Endothelial cell of umbilical vein (primary cell): ENCODE measurements around the gene SUMO2. TPM values are rescaled to one million over a fixed set of nuclear protein-coding genes. Genes with fewer than 3 reads are reported as not detected.

ENCODE experiments used
- BruUV-seq: library from RNA; stranded (reverse); fragments of 400-500 nt; replicated peaks from 2 replicates; lab custom pipeline; 2021; lab: Mats Ljungman, UMichigan
- CTCF ChIA-PET: fragments of 300-600, 350-600 bp; sonication (Branson Sonifier 250); formaldehyde crosslinking; loops from one replicate; lab custom pipeline; 2021; ENCODE audit warnings: antibody characterized with exemption, inconsistent platforms; lab: Charles Lee
- POLR2A ChIA-PET: fragments of 300-600, 350-600 bp; sonication (Branson Sonifier 250); formaldehyde crosslinking; loops from one replicate; lab custom pipeline; 2021; ENCODE audit warnings: antibody characterized with exemption, inconsistent platforms; lab: Charles Lee
- DNase-seq: peaks from one replicate; pipeline ENCODE4 v3.0.0-alpha.2; 2011; ENCODE audit warnings: low read depth, low spot score
- FAIRE-seq: peaks from 2 replicates; lab custom pipeline; 2011; peaks lifted over from hg19 to GRCh38; lab: Jason Lieb, UNC
- H2AFZ ChIP-seq: 2 replicates; pipeline ENCODE4 v1.6.0; 2012; ENCODE audit warnings: low read depth, low read length, control low read depth, inconsistent platforms
- H3K27ac ChIP-seq: 2 replicates; pipeline ENCODE4 v1.5.1; 2011; ENCODE audit warnings: low read depth, mild to moderate bottlenecking, control low read depth, low read length, moderate library complexity; ENCODE audit not compliant: insufficient read depth
- H3K27me3 ChIP-seq, 2 experiments: 2 replicates each; pipeline versions ENCODE4 v1.6.0 to v1.6.1; 2011; ENCODE audit warnings: low read length in 2 of 2, mixed read lengths in 1 of 2; ENCODE audit not compliant: control insufficient read depth in 2 of 2, insufficient read depth in 2 of 2
- H3K36me3 ChIP-seq, 2 experiments: 2 replicates in 1 of 2; 3 replicates in 1 of 2; pipeline ENCODE4 v1.5.1; 2011; ENCODE audit warnings: low read length in 2 of 2, mild to moderate bottlenecking in 1 of 2, moderate library complexity in 1 of 2; ENCODE audit not compliant: control insufficient read depth in 2 of 2, insufficient read depth in 2 of 2; ENCODE audit errors: extremely low read depth in 1 of 2
- H3K4me1 ChIP-seq: 3 replicates; pipeline ENCODE4 v1.5.1; 2011; ENCODE audit warnings: mild to moderate bottlenecking, low read length; ENCODE audit not compliant: control insufficient read depth, insufficient read depth; ENCODE audit errors: extremely low read depth
- H3K4me2 ChIP-seq: 2 replicates; pipeline ENCODE4 v1.6.1; 2011; ENCODE audit warnings: low read length, control low read depth, mixed read lengths; ENCODE audit not compliant: insufficient read depth
- H3K4me3 ChIP-seq, 3 experiments: fragments of 200-600 bp in 1 of 3; sonication (generic), shearing (Covaris generic) in 1 of 3; replicated peaks in 1 of 3; 2 replicates each; pipeline ENCODE4 v1.5.1; 2011 to 2016; ENCODE audit warnings: control low read depth in 3 of 3, low read length in 3 of 3, mild to moderate bottlenecking in 2 of 3, inconsistent platforms in 1 of 3, low read depth in 1 of 3, moderate library complexity in 1 of 3; ENCODE audit not compliant: insufficient read depth in 1 of 3
- H3K79me2 ChIP-seq: 2 replicates; pipeline ENCODE4 v1.6.0; 2012; ENCODE audit warnings: low read length, inconsistent platforms; ENCODE audit not compliant: control insufficient read depth, insufficient read depth
- H3K9ac ChIP-seq: replicated peaks from 2 replicates; pipeline ENCODE3; 2011; ENCODE audit warnings: low read length, control low read depth; ENCODE audit not compliant: insufficient read depth; ENCODE audit errors: extremely low read depth
- H3K9me1 ChIP-seq: replicated peaks from 3 replicates; pipeline ENCODE4 v1.6.0; 2011; ENCODE audit warnings: mild to moderate bottlenecking, low read length; ENCODE audit not compliant: control insufficient read depth, insufficient read depth; ENCODE audit errors: extremely low read depth
- H3K9me3 ChIP-seq: replicated peaks from 2 replicates; pipeline ENCODE4 v1.5.1; 2012; ENCODE audit warnings: low read length, inconsistent platforms; ENCODE audit not compliant: control insufficient read depth, insufficient read depth
- H4K20me1 ChIP-seq: replicated peaks from 2 replicates; pipeline ENCODE3; 2011; ENCODE audit warnings: mild to moderate bottlenecking, low read length; ENCODE audit not compliant: control insufficient read depth, insufficient read depth; ENCODE audit errors: extremely low read depth
- CTCF ChIP-seq, 2 donors: IDR thresholded peaks; 1 replicate in 1 of 2; 2 replicates in 1 of 2; pipeline ENCODE4 v1.5.1; 2011; ENCODE audit warnings: low read length in 2 of 2, mild to moderate bottlenecking in 2 of 2, moderate library complexity in 2 of 2, control low read depth in 1 of 2, inconsistent platforms in 1 of 2, low read depth in 1 of 2; ENCODE audit not compliant: insufficient read depth in 1 of 2; ENCODE audit errors: extremely low read depth in 1 of 2
- EZH2 ChIP-seq: IDR thresholded peaks from 2 replicates; pipeline ENCODE4 v1.6.1; 2012; ENCODE audit warnings: borderline replicate concordance, low read depth, mild to moderate bottlenecking, moderate library complexity, low read length, inconsistent platforms; ENCODE audit not compliant: severe bottlenecking
- FOS ChIP-seq: IDR thresholded peaks from 2 replicates; pipeline ENCODE4 v1.6.1; 2011; ENCODE audit warnings: mild to moderate bottlenecking, low read length, moderate library complexity, borderline replicate concordance; ENCODE audit not compliant: insufficient read depth
- GATA2 ChIP-seq: IDR thresholded peaks from 2 replicates; pipeline ENCODE4 v1.7.0; 2011; ENCODE audit warnings: low read depth, mild to moderate bottlenecking, moderate library complexity, mixed read lengths, low read length; ENCODE audit not compliant: insufficient read length, insufficient read depth
- JUN ChIP-seq: IDR thresholded peaks from 2 replicates; pipeline ENCODE4 v1.6.1; 2011; ENCODE audit warnings: borderline replicate concordance, low read depth; ENCODE audit not compliant: insufficient read length, insufficient read depth
- MAX ChIP-seq: IDR thresholded peaks from 2 replicates; pipeline ENCODE4 v1.6.1; 2011; ENCODE audit not compliant: insufficient read depth, insufficient read length
- MYC ChIP-seq: IDR thresholded peaks from one replicate; pipeline ENCODE4 v1.6.1; 2011; ENCODE audit warnings: mild to moderate bottlenecking, low read depth, low read length
- POLR2A ChIP-seq: IDR thresholded peaks from 2 replicates; pipeline ENCODE4 v1.6.1; 2012; ENCODE audit warnings: low read depth, mild to moderate bottlenecking, control low read depth, low read length
- POLR2AphosphoS5 ChIP-seq: IDR thresholded peaks from 2 replicates; pipeline ENCODE4 v1.6.1; 2012; ENCODE audit warnings: low read depth, mild to moderate bottlenecking, control low read depth, low read length, moderate library complexity; ENCODE audit not compliant: insufficient read depth
- dilution Hi-C: fragments of 300-500 bp; cut with MboI; formaldehyde crosslinking; loops from one replicate; pipeline ENCODE4 v1.15.0; 2019; ENCODE audit warnings: low sequenced_read_pairs; ENCODE audit not compliant: extremely low pct_ligation_motif_present
- intact Hi-C: fragments of 100-400 bp; cut with micrococcal nuclease; formaldehyde crosslinking; loops from one replicate; pipeline ENCODE4 v1.10.0; 2022
- polyA plus RNA-seq, 4 experiments: library from polyadenylated mRNA; depleted of rRNA in 3 of 4; stranded (reverse) in 3 of 4; unstranded in 1 of 4; fragments of >200 nt; gene quantifications; 2 replicates each; pipeline versions ENCODE4 v1.2.1 to v1.2.3, GENCODE V29; 2011 to 2012; ENCODE audit warnings: missing spikeins in 1 of 4
- total RNA-seq: library from RNA; stranded (reverse); gene quantifications from 2 replicates; pipeline ENCODE4 v1.2.3, GENCODE V29; 2021

The SUMO2 gene
- total and polyA plus RNA-seq, 2 donors (not counting 3 experiments of a cell fraction or from before 2014, with no cell fraction given), result 75.6 to 437 TPM

GRCh38 chr17:75126954-75127353, 55.8 kb downstream of the SUMO2 start:
- POLR2A ChIA-PET, result no interaction called here
- intact Hi-C loops (no loop called here), dilution Hi-C loops (no loop called here)
- Histone ChIP-seq H3K79me2 (peaks cover 5% of the 10 kb centered on the region), H3K27me3 (no peaks in the 10 kb centered on the region), H3K9ac (no peak overlapping the region), H3K9me3 (no peaks in the 10 kb centered on the region), H3K4me2 (no peak overlapping the region), H3K4me3 (no peak overlapping the region), H3K36me3 (peaks cover 2 to 8% of the 10 kb centered on the region in 2 experiments), H3K9me1 (no peaks in the 10 kb centered on the region), H3K4me1 (peaks cover 26% of the 10 kb centered on the region), H2AFZ (no peak overlapping the region), H4K20me1 (no peaks in the 10 kb centered on the region), H3K27ac (no peak overlapping the region)
- FAIRE-seq (no peak), DNase-seq (no peak)
- TF ChIP-seq MAX (no peak), CTCF (IDR thresholded peaks at IDR 0.05; ENCODE audit: extremely low read depth in 1 of 2, insufficient read depth in 1 of 2, low read depth in 1 of 2, low read length in 2 of 2) (no peak), FOS (no peak), GATA2 (no peak)
- BruUV-seq, result no TSS peak
- CTCF ChIA-PET, result interaction anchor here (0.6 to 6.0 kb wide), 3 partner anchors 11 to 45 kb away, joined by 3 to 88 read pairs (median 3); no protein-coding TSS in a partner anchor

GRCh38 chr17:75125984-75126383, 56.8 kb downstream of the SUMO2 start:
- Histone ChIP-seq H3K4me1 (peaks cover 23% of the 10 kb centered on the region), H3K4me3 (no peak overlapping the region), H3K9me3 (no peaks in the 10 kb centered on the region), H4K20me1 (no peaks in the 10 kb centered on the region), H3K9me1 (no peaks in the 10 kb centered on the region), H3K4me2 (no peak overlapping the region), H3K27ac (no peak overlapping the region), H2AFZ (no peak overlapping the region), H3K9ac (no peak overlapping the region), H3K79me2 (peaks cover 5% of the 10 kb centered on the region), H3K27me3 (no peaks in the 10 kb centered on the region), H3K36me3 (peaks cover 2 to 10% of the 10 kb centered on the region in 2 experiments)
- TF ChIP-seq MAX (no peak), POLR2AphosphoS5 (no peak), MYC (no peak), POLR2A (no peak), GATA2 (no peak), FOS (no peak), CTCF (IDR thresholded peaks at IDR 0.05; ENCODE audit: extremely low read depth in 1 of 2, insufficient read depth in 1 of 2, low read depth in 1 of 2, low read length in 2 of 2) (no peak), JUN (no peak), EZH2 (no peak)
- no peak for FAIRE-seq
- intact Hi-C loops (no loop called here), dilution Hi-C loops (no loop called here)
- DNase-seq, result no peak
- ChIA-PET CTCF (interaction anchor here (1.5 to 6.0 kb wide), 2 partner anchors 10 to 46 kb away, joined by 3 to 88 read pairs; no protein-coding TSS in a partner anchor), POLR2A (interaction anchor here (0.5 kb wide), 1 partner anchor 143 kb away, joined by 3 read pairs; no protein-coding TSS in a partner anchor)
- BruUV-seq, result no TSS peak
